GM19328 (cell line): ENCODE data around the gene PON1.

Source experiments
- ATAC-seq: cut with Tn5 transposase; IDR thresholded peaks from one replicate; pipeline ENCODE4 v1.9.1; 2021; ENCODE audit warnings: mild to moderate bottlenecking, moderate library complexity; ENCODE audit not compliant: unreplicated experiment

PON1 gene

DNA sequence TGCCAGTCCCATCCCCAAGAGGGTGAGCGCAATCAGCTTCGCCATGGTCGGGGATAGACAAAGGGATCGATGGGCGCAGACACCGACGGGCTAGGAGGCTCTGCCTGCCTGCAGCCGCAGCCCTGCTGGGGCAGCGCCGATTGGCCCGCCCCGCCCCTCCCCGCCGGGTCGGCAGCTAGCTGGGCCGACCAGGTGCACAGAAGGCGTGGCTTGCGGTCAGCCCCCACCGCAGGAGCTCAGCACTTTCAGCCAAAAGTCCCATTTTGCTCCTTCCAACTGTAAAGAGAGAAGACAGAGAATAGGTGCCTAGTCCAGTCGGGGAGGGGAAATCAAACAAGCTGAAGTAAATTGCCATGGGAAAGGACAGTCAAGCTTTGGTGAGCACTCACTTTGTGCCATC, at the start of gene PON1:
Gene PON1 (minus strand): TSS at position 102 of the 400 bp plus-strand sequence. CDS start 57 bp downstream, at position 45.
- peak; percentile 72 for ATAC-seq

DNA sequence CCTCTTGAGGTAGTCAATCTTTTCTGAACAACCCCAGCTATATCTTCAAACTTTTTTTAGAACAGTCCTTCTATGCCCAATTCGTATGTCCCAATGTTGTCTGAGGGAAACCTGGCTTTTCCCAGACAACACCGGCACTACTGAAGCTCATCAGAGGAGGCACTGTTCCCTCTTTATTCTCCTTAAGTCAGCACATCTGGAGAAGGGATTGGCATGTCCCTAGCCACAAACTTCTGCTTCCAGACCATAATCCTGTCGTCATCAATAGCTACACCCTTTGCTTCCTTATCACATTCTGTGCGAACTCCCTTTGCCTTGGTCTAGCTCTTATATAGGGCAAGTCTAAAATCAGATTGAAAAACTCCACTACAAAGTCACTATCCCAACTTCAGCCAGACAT, 49.0 kb upstream of the PON1 start:
- ATAC-seq, result no peak

GRCh38 chr7:95368235-95368634, 43.9 kb upstream of the PON1 start:
- no peak for ATAC-seq

DNA sequence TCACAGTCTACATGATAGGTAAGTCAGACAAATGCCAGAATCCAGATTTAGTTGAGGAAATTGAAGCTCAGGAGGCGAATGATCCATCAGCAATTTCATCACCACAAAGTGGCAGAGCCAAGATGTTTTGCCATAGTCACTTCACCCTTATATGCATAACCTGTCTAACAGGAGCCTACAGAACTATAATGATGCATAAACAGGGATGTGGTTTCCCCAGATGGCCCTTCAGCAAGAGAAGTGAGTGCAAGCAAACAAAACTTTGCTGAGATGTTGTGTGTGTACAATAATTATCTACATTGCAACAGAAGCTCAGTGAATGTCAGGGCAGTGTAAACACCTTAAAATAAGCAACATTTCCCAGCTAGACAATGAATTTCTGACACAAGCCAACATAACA, 43.3 kb upstream of the PON1 start:
- no peak for ATAC-seq

DNA sequence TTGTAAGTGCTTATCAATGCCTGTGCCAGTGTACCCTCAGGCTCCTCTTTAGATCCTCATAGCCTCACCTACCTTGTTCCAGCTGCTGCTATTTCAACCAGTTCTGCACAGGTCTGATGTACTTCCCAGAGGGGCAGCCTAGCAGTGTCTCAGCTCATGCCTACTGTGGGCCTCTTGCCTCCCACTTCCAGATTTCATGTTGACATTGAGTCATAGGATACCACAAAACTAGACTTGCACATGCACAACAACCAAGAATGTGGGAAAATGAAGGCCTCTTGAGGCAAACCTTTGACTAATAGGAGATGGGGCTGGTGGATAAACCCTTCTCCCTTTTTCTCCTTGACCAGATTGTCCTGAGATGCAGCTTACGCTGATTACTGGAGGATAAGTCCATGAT, 40.8 kb upstream of the PON1 start:
- no peak for ATAC-seq

GRCh38 chr7:95357623-95358022, 33.3 kb upstream of the PON1 start:
- ATAC-seq, result no peak

- no peak for ATAC-seq
Measured at GRCh38 chr7:95342642-95343307, 18.4 kb upstream of the PON1 start.

DNA sequence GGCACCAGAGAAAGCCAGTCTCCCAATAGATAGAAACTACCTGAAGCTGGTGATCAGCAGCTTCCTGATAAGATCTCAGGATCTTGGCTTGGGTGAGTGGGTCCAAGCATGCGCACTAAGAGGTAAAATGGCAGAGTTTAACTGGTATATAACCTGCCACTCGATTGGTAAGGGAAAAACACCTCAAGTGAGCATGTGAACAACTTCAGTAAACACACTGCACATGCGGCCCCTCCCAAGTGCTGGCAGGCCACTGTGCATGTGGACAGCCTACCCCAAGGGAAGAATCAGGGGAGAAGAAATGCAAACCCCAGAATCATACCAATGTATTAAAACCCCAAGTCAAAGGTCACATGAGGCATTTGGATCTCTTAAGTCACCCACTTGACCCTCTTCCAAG, 17.7 kb upstream of the PON1 start:
- no peak for ATAC-seq

- no peak for ATAC-seq
Measured at GRCh38 chr7:95340491-95340890, 16.2 kb upstream of the PON1 start.

- ATAC-seq, result no peak
Measured at GRCh38 chr7:95338832-95339231, 14.5 kb upstream of the PON1 start.

DNA sequence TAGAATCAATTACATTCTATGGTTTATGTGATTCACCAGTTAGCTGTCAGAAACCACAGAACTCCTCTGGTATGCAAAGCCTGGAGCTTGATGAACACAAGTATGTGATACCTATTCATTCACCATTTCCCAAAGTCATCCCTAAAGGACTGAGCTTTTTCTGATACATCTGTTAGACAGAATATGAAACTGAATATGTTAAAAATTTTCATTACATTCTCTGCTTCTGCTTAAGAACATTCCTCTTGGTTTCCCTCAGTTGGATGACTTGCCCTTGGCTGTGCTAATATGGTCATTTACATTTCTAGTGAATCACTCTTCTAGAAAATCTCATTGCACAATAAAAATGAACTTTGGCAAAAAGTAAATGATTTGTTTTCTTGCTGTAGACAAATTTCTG, 10.8 kb upstream of the PON1 start:
- no peak for ATAC-seq

DNA sequence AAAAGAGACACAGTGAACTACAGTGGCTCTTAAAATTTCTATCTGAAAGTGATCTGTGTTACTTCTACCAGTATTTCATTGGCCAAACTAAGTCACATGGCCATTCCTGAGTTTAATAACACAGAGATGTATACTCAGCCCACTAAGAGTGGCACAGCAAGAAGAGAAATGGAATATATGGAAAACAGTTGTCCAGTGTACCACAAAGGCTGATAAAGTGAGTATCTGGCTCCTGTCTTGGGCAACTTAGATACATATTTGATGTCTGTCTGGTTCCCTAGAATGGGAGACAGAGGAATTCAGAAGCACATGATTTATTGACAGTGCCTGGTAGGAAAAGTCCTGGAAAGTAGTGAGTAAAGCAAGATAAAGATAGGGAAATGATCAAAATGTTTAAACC, 10.1 kb upstream of the PON1 start:
- ATAC-seq, result no peak

DNA sequence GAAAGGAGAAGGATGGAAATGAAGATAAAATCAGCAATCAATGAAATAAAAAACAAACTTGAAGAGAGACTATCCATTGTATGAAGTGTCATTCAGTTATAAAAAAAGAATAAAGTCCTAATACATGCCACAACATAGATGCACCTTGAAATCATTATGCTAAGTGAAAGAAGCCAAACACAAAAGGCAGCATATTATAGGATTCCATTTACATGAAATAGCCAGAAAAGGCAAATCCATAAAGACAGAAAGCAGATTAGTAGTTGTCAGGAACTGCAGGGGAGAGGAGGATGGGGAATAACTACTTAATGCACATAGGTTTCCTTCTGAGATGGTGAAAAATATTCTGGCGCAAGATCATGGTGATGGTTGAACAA, 6.6 kb upstream of the PON1 start:
- peak; percentile 25 for ATAC-seq

DNA sequence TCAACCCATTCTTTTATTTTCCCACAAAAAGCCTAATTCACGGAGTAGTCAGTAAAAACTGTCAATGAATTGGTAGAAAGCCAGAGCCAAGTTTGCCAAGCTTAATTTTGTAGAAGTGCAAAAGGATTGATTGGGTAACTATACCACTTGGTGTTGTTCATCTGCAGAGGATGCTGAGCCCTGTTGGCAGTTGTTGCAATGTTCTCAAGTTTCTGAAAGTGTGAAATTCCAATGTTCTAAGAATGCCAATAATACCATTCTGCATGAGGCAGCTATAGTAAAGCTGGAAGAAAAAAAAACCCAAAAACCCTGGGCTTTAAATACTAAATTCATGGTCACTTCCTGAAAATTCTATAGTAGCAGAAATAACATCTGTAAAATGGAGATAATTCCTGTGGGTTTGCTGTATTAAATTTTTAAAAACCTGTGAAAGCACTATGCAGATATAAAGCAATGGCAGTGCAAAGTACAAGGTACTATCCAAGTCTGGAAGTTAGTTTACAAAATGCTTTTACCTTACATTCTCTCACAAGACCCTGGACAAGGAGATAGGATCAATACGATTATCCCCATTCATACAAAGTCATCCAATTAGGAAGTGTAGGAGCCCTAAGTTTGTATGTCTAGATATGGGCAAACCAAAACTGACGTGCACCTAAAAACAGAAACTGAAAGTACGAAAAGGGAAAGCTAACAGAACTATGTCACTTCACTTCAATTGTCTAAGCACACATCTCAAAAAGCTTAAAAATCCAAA, 6.0 kb upstream of the PON1 start:
- peak; percentile 92 for ATAC-seq

DNA sequence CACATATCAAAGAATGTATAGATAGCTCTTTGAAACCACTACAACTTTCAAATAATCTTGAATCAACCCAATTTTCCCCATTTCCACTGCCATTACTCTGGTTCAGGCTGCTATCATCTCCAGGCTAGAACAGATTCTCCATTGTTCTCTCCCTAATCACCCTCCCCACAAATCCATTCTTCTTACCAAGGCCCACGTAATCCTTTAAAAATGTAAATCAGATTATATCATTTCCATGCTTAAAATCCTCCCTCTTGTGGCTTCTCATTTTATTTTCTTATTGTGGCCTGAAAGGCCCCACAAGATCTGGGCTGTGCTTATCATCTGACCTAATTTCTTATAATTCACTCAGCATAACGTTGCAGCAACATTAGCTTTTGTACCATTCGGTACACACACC, 3.0 kb upstream of the PON1 start:
- ATAC-seq, result no peak

DNA sequence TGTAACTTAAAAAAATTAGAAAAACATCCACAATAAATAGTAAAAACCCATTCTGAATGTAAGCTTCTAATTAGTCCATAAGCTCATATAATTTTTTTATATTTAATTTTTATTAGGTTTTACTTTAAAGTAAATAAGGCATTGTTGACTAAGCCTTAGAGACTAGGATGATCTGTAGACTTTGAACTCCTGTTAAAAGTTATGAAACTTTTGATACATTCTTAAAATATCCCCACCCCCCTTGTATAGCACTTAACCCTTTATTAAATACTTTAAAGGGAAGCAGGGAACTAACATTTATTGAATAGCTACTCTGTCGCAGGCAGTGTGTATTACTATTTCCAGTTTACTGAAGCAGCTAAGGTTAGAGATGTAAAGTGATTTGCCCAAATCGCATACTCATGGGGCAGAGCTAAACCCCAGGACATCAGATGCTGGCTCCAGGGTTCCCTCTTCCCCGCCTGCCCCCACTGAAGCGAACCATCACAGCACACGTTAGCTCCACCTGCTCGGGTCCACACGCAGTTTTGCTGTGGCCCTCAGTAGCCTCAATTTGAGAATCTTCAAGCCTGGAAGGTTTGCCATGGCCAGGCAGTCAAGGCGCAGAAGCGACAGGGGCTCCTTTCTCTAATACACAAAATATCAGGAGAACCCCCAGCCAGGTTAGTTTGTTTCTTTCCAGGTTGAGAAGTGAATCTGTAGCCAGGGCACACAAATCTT, 762 bp downstream of the PON1 start:
- ATAC-seq, result no peak

DNA sequence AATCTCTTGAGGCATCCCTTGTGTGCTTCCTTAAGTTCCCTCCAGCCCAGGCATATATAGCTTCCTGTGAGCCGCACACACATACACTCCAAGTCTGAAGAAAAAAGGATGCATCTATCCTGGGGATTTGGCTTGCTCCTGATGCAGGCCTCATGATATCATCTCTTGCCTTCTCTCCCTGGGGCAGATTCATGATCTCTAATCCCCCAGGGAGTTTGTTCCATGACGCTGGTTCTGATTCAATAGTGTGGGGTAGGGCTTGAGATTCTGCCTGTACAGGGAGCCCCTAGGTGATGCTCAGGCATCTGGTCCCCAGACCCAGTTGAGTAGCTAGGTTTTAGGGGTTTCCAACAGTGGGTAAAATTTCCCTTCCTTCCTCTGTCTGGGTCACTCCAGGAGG, 1.5 kb downstream of the PON1 start:
- ATAC-seq, result no peak

- ATAC-seq, result no peak
Measured at GRCh38 chr7:95322396-95322795, 1.9 kb downstream of the PON1 start.

- no peak for ATAC-seq
Measured at GRCh38 chr7:95321720-95322119, 2.6 kb downstream of the PON1 start.

DNA sequence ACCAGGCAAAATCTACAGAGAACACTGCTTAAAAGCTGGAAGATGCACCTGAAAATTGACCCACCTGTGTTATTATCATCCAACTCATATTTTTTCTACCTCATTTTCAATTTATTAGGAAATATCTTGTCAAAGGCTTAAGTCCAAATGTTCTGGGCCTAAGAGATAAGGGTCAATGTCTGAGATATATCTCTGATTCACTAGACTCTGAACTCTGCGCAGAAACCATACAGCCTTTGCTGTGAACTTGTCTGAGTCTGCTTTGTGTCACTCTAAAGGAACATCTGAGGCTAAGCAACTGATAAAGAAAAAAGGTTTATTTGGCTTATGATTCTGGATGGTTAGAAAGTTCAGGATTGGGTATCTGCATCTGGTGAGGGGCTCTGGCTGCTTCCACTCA, 3.7 kb downstream of the PON1 start:
- no peak for ATAC-seq

DNA sequence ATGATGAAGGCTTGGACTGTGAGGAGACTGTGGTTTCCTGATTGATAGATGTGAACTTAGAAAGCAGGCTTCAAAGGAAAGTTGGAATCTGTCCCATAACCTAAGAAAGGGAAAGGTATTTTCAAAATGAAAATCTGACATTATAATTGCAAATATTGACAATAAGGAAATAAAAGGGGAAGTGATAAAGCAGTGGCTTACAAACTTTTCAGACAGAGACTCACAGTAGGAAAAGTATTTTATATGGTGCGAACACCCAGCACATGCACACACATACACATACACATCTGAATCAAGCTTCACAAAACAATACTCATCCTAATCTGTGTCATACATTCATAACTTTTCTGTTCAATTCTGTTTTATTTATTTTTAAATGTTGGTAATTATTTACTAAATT, 4.8 kb downstream of the PON1 start:
- no peak for ATAC-seq

GRCh38 chr7:95318501-95319100, 5.7 kb downstream of the PON1 start:
- ATAC-seq, result no peak
